Activated T-cell treated with anti-CD3 and anti-CD28 coated beads for 24 hours (primary cell): ENCODE results near the gene VTI1B.
A peak's percentile ranks its signal among the peaks of the same experiment; 100 is the strongest.
"Not testable (repeated sequence)": the region's sequence is repeated elsewhere in the genome, so short reads cannot be mapped to it uniquely, and the experiment has no call there.

Experiments
- DNase-seq: peaks from one replicate; pipeline ENCODE4 v3.0.0-alpha.2; 2020; ENCODE audit warnings: low read depth

Gene VTI1B

DNA sequence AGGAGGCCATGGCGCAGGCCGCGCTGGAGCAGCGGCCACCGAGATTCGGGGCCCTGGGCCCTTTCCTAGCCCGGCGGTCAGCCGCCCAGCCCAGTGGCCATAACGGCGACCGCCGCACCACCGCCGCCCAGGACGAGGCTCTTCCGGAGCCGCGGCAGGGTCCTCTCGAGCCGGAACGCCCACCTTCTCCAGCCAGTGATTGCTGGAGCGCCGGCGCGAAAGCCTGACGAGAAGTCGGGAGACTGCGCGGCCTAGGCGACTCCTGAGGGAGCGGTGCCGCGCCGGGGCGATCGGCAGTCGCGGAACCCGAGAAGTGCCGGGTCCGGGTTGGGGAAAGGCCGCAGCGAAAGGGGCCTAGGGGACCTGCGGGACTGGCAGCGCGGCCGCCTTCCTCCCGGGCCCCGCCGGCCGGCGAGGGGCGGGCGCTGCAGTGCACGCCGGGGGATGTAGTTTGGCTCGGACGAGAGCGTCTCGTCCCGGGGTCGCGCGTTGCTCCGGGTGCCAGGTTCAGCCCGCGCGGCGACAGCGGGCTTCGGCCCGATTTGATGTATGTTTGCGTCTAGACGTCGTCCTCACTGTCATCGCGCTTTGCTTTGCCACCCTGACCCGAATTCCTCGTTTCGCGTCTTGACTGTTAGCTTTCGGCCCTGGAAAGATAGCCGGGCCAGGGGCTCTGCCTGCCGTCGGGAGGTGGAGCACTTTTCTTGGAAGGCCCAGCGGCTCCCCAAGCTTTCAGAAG lies at the start of gene VTI1B:
Gene VTI1B (minus strand): TSS at position 153 of the 739 bp plus-strand sequence. CDS start 143 bp downstream, at position 10.
- DNase-seq: peak; percentile 74

DNA sequence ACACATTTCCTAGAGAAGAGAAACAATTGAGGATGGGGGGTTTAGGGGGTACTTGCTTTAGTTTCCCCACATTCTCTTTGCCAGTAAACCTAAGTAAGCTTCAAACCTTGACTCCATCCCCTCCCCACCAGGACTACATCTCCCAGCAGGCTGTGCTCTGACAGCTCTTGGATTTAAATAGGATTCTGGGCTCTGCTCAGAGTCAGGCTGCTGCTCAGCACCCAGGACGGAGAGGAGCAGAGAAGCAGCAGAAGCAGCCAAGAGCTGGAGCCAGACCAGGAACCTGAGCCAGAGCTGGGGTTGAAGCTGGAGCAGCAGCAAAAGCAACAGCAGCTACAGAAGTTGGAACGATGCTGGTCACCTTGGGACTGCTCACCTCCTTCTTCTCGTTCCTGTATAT lies 47.9 kb upstream of the VTI1B start:
- DNase-seq: no peak

- no peak for DNase-seq
Observed at GRCh38 chr14:67721875-67722274, 47.4 kb upstream of the VTI1B start.

DNA sequence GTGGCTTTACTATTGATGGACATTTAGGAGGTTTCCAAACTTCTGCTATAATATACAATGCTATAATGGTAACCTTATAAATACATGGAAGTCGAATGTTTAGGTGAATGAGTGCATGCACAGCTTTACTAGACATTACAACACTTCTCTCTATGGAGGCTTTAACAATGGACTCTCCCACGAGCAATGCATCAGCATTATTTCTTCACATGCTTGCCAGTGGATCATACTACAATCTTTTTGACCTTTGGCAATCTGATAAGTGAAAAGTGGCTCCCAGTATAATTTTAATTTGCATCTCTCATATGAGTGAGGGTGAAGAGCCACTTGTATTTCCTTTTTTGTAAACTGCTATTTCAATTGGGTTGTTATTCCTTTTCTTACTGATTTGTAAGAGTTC lies 45.4 kb upstream of the VTI1B start:
- no peak for DNase-seq

- not testable (repeated sequence) for DNase-seq
Observed at GRCh38 chr14:67719385-67719784, 45.0 kb upstream of the VTI1B start.

DNA sequence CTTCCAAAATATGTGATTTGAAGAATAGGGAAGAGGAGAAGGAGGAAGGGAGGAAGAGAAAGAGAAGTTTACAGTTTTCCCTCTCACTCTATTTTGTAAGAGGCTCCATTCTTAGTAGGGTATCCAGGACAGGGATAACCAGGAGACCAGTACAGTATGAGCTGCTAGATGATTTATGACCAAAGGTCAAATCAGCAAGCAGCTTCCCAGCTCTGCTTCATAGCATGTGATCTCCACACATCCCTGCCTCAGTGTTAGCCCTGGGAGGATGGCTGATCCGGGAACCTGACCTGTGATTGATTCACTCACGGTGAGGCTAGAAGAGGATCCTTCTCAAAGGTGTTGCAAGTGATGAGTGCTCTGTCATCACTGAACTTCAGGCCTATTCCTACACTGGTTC lies 43.8 kb upstream of the VTI1B start:
- no peak for DNase-seq

- DNase-seq: no peak
Observed at GRCh38 chr14:67717048-67717447, 42.6 kb upstream of the VTI1B start.

DNA sequence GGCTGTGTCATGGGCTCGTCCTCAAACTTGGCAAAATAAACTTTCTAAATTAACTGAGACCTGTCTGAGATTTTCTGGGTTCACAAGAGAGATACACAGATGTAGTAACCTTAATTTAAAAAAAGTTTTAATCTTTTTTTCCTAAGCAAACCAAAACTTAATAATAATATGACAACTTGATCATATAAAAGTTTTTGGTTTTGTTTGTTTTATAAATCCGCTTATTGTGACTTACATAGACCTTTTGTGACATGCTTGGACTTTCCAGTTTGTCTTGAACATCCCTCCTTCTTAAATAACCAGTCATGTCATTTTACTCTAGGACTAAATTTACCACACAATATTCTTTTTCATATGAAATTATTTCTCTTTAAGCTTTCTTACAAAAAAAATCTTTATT lies 35.8 kb upstream of the VTI1B start:
- no peak for DNase-seq

DNA sequence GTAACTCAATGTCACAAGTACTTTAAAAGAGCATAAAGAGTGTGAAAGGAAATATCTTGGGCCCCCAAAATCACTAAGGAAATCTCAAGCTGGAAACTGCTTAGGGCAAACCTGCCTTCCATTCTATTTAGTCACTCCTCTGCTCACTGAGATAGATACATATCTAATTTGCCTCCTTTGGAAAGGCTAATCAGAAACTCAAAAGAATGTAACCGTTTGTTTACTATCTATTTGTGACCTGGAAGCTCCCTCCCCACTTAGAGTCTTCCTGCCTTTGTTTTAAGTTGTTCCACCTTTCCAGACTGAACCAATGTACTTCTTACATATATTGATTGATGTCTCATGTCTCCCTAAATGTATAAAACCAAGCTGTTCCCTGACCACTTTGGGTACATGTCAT lies 35.4 kb upstream of the VTI1B start:
- DNase-seq: not testable (repeated sequence)

GRCh38 chr14:67709346-67709745 lies 34.9 kb upstream of the VTI1B start:
- not testable (repeated sequence) for DNase-seq

DNA sequence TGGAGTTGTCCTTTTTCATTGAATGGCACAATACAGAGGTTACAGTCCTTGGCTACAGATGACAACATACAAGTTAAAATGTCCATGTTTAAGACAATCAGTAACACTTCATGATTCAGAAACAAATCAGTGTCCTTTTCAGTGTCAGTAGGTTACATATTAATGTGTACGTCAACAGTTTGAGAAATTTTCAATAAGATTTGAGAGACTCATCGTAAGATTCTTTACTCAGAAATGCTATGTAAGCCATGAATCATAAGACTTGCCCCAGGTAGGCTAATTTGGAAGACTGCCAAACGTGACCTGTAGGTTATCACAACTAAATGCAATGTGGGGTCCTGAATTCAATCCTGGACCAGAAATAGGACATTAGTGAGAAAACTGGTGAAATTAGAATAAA lies 30.8 kb upstream of the VTI1B start:
- DNase-seq: no peak

GRCh38 chr14:67704484-67705089 lies 30.2 kb upstream of the VTI1B start:
- DNase-seq: peak; percentile 21

- no peak for DNase-seq
Observed at GRCh38 chr14:67703997-67704396, 29.6 kb upstream of the VTI1B start.

GRCh38 chr14:67701492-67701891 lies 27.1 kb upstream of the VTI1B start, which contains the start of gene RDH12:
Gene RDH12 (plus strand): TSS chr14:67701886. CDS start chr14:67722643, 20,757 bp downstream.
- DNase-seq: not testable (repeated sequence)

DNA sequence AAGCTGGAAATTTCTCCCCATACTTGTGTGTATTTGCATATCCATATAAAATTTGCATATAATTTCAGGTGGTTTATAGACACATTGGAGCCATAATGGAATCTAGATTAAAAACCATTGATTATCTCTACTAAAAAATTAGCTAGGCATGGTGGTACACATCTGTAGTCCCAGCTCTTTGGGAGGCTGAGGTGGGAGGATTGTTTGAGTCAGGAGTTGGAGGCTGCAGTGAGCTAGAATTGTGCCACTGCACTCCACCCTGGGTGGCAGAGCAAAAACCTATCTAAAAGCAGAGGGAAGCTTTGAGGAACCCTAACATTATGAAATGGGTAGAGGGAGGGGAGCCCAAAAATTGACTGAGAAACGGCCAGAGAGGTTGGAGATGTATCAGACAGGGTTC lies 23.7 kb upstream of the VTI1B start:
- no peak for DNase-seq

DNA sequence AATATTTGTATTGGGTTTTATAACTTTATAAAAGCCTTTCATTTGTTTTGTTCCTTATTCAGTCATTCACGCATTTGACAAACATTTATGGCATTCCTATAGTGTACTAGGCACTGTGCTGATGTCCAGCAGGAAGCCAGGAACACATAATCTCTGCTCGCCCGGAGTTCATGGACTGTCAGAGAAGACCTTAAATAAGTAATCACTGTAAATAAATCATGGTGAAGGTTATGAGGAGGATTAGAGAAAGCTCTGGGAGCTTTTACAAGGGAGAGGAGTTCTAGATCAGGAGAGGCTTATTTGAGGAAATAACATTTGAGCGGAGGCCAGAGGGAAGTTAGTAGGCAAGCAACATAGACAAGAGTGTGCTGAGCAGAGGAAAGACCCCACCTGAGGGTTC lies 22.6 kb upstream of the VTI1B start:
- DNase-seq: no peak

DNA sequence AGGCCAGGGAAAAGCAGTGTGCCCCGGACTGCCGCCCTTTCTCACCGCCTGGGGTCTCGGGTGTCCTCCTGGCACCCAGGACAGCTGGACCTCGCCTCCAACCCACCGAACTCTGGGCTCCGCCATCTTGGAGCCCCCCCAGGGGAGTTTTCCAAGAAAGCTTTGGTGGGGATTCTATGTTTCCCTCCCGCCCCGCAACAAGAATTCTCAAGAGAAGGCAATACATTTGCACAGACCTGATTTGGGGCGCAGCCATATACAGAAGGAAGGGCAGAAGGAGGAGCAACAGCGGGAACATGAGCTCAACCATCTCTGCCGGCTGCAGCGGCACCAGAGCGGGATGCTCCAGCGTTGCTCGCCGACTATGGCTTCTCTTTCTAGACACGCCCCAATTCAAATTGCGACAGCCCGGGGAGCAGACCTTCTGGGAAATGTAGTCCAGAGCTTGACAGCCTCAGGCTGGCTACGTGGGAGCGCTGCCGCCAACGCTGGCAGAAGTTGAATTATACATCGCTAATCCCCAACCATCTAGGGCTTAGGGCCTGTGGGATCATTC lies 21.0 kb upstream of the VTI1B start, which contains the start of gene RDH11:
Gene RDH11 (minus strand): TSS at position 371 of the 556 bp plus-strand sequence. CDS start 61 bp downstream, at position 310.
- peak; percentile 69 for DNase-seq

DNA sequence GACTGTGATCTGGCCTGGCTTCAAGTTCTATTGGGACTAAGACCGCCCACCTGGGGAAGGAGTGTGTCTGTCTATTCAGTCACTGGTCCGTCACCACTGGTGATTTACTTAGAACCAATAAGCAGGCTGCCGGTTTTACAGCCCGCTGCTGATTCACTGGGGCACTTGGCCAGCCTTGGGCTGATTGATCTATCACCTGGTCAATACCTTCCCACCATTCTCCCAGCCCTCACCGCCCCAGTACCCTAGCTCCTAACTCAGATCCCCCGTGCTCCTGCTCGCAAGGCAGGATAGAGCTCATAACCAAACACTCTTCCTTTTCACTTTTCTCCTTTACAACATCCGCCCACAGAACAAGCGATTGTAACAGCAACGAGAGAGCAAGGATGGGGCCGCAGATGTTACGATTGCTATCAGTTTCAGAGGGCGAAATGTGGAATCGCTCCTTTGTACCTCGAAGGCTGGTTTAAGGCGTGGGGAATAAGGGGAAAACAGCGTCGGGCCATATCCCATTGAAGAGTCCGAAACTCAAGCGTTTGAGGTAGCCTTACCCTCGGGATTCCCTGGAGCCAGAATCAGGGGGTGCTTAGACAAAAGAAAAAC lies 20.5 kb upstream of the VTI1B start:
- peak; percentile 64 for DNase-seq

GRCh38 chr14:67690011-67690410 lies 15.6 kb upstream of the VTI1B start:
- DNase-seq: no peak

DNA sequence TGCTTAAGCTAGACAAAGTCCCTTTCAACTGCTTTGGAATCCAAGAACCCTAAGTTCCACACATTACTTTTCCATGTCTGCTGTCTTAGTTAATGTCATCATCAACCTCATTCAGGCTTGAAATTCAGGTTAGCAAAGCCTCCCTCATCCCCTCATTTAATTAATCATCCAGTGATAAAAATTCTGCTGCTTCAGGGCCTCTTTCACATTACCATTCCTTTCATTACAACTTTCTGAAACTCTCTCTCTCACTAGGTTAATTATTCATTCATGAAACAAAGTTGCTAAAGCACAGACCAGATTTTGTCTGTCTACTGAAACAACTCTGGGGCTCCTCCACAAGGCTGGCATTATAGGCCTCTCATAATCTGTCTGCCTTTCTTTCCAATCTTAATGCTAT lies 9.4 kb upstream of the VTI1B start:
- no peak for DNase-seq

DNA sequence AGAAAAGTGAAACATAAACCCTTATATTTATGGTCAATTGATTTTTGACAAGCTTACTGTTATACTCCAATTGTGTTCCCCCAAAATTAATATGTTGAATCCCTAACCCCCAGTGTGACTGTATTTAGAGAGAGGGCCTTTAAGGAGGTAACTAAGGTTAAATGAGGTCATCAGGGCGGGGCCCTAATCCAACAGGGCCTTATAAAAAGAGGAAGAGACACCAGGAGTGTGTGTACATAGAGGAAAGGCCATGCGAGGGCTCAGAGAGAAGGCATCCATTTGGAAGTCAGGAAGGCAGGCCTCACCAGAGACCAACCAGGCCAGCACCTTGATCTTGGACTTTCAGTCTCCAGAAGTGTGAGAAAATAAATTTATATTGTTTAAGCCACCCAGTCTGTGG lies 6.5 kb upstream of the VTI1B start:
- no peak for DNase-seq

DNA sequence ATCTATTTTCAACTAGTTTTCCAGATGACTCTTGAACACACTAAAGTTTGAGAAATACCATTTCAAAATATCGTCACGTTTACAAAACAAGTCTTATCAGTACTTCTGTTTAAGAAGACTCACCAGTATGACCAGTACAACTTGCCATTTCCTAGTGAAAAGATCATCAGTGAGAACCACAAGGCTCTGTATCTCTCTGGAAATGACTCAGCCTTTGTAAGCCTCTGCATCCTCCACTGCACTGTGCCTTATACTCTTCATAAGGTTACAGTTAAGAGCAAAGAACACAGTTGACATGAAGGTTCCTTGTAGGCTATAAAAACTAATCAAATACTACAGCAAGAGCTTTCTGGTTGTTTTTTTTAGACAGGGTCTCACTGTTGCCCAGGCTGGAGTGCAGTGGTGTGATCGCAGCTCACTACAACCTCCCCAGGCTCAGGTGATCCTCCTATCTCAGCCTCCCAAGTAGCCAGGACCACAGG lies 5.7 kb upstream of the VTI1B start:
- DNase-seq: no peak

GRCh38 chr14:67679006-67679405 lies 4.6 kb upstream of the VTI1B start:
- DNase-seq: no peak
